Type B pancreatic cell (in vitro differentiated cells): Measurements from ENCODE around the gene TOP2A. TPM values are rescaled to one million over a fixed set of nuclear protein-coding genes. Genes with fewer than 3 reads are reported as not detected.
"Not testable (repeated sequence)": the region's sequence is repeated elsewhere in the genome, so short reads cannot be mapped to it uniquely, and the experiment has no call there.

Experiments used
- DNase-seq: peaks from one replicate; pipeline ENCODE4 v3.0.0; 2021; ENCODE audit warnings: mixed read lengths; ENCODE audit not compliant: unreplicated experiment; ENCODE audit errors: extremely low spot score
- H3K27ac Mint-ChIP-seq: 2 replicates; pipeline ENCODE4 v1.8.0; 2021; ENCODE audit warnings: mild to moderate bottlenecking, mixed read lengths
- H3K27me3 Mint-ChIP-seq: 2 replicates; pipeline ENCODE4 v1.8.0; 2021; ENCODE audit warnings: mixed read lengths
- H3K36me3 Mint-ChIP-seq: 2 replicates; pipeline ENCODE4 v1.8.0; 2021; ENCODE audit warnings: mixed read lengths
- H3K4me1 Mint-ChIP-seq: one replicate; pipeline ENCODE4 v1.8.0; 2021; ENCODE audit warnings: mixed read lengths; ENCODE audit not compliant: unreplicated experiment
- H3K4me3 Mint-ChIP-seq: 2 replicates; pipeline ENCODE4 v1.8.0; 2021; ENCODE audit warnings: mild to moderate bottlenecking, mixed read lengths
- H3K9me3 Mint-ChIP-seq: 2 replicates; pipeline ENCODE4 v1.8.0; 2021; ENCODE audit warnings: mixed read lengths
- CTCF ChIP-seq: fragments of 200-600 bp; sonication (generic); conservative IDR thresholded peaks from 2 replicates; pipeline ENCODE4 v1.5.0; 2021; ENCODE audit warnings: antibody characterized with exemption, mild to moderate bottlenecking
- total RNA-seq: library from RNA; stranded (reverse); gene quantifications from 2 replicates; pipeline ENCODE4 v1.2.1, GENCODE V29; 2021; ENCODE audit warnings: low replicate concordance

The TOP2A gene
- total RNA-seq, 1 donor from 2014 or later, result 248 TPM

- Mint-ChIP-seq H3K27ac (no peak overlapping the region), H3K36me3 (peaks cover 6% of the 10 kb centered on the region), H3K27me3 (no peaks in the 10 kb centered on the region), H3K9me3 (peaks cover 11% of the 10 kb centered on the region), H3K4me1 (peaks cover 8% of the 10 kb centered on the region), H3K4me3 (no peak overlapping the region)
- TF ChIP-seq CTCF, result no peak
- no peak for DNase-seq
Observed at GRCh38 chr17:40369923-40370322, 47.8 kb downstream of the TOP2A start.

GRCh38 chr17:40367728-40368127, 50.0 kb downstream of the TOP2A start:
- H3K27ac Mint-ChIP-seq, H3K4me1 Mint-ChIP-seq, DNase-seq, H3K27me3 Mint-ChIP-seq, H3K4me3 Mint-ChIP-seq, H3K36me3 Mint-ChIP-seq: not testable (repeated sequence)
- H3K9me3 Mint-ChIP-seq, result peaks cover 11% of the 10 kb centered on the region

- Mint-ChIP-seq H3K27ac (no peak overlapping the region), H3K4me1 (no peaks in the 10 kb centered on the region), H3K36me3 (no peaks in the 10 kb centered on the region), H3K27me3 (peaks cover 11% of the 10 kb centered on the region), H3K4me3 (no peak overlapping the region), H3K9me3 (peaks cover 5% of the 10 kb centered on the region)
- DNase-seq, result no peak
- TF ChIP-seq CTCF, result no peak
Observed at GRCh38 chr17:40366861-40367518, 50.7 kb downstream of the TOP2A start.

- Mint-ChIP-seq H3K36me3 (no peaks in the 10 kb centered on the region), H3K9me3 (peaks cover under 1% of the 10 kb centered on the region), H3K27ac (no peak overlapping the region), H3K4me1 (peaks cover 3% of the 10 kb centered on the region), H3K27me3 (peaks cover 14% of the 10 kb centered on the region), H3K4me3 (peak overlapping the region; percentile 52)
- TF ChIP-seq CTCF, result no peak
- DNase-seq, result no peak
Observed at GRCh38 chr17:40366076-40366860, 51.4 kb downstream of the TOP2A start.

DNA sequence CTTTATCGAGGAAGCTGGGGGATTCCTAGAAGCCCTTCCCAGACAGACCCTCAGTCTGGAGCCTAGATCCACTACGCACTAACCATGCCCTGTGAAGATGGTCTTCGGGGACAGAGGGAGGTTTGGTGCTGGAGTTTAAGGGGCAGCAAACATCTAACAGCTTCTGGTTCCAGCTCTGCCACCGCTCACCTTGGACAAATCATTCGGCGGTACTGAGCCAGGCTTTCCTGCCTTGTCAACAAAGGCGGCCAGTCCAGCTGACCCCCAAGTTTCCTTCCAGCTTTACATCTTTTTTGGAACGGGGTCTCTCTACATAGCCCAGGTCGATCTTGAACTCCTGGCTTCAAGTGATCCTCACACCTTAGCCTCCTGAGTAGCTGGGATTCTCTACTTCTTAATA, 52.8 kb downstream of the TOP2A start:
- H3K36me3 Mint-ChIP-seq, result no peaks in the 10 kb centered on the region
- peaks cover 22% of the 10 kb centered on the region for H3K27me3 Mint-ChIP-seq
- H3K4me3 Mint-ChIP-seq, result peak overlapping the region; percentile 69
- H3K9me3 Mint-ChIP-seq, result no peaks in the 10 kb centered on the region
- no peak for DNase-seq
- H3K4me1 Mint-ChIP-seq, result peaks cover 8% of the 10 kb centered on the region
- no peak overlapping the region for H3K27ac Mint-ChIP-seq
- TF ChIP-seq CTCF, result no peak
